Ovary (tissue), 9 donors: ENCODE results near the gene SLC4A7. TPM values are rescaled to one million over a fixed set of nuclear protein-coding genes. Genes with fewer than 3 reads are reported as not detected.

Experiments
- DNase-seq, 5 donors: peaks; one replicate each; pipeline ENCODE4 v3.0.0-alpha.2; 2019 to 2020
- H3K27ac ChIP-seq, 2 donors: fragments of 200-600 bp; one replicate each; pipeline versions ENCODE4 v1.5.1 to v1.8.0; 2019 to 2022
- H3K27me3 ChIP-seq: fragments of 200-600 bp; one replicate; pipeline ENCODE4 v1.8.0; 2022
- H3K36me3 ChIP-seq: fragments of 200-600 bp; sonication (generic); one replicate; pipeline ENCODE4 v1.5.1; 2019
- H3K4me1 ChIP-seq: one replicate; pipeline ENCODE4 v1.8.1; 2013; ENCODE audit warnings: mild to moderate bottlenecking, moderate library complexity; ENCODE audit not compliant: insufficient read depth
- H3K4me3 ChIP-seq: fragments of 200-600 bp; sonication (generic); one replicate; pipeline ENCODE4 v1.5.1; 2017
- H3K9me3 ChIP-seq, 2 donors: fragments of 200-600 bp in 1 of 2; sonication (generic) in 1 of 2; one replicate each; pipeline versions ENCODE4 v1.5.1 to v1.8.1; 2013 to 2019; ENCODE audit warnings: mild to moderate bottlenecking in 1 of 2, moderate library complexity in 1 of 2
- EP300 ChIP-seq: sonication (generic); formaldehyde crosslinking; IDR thresholded peaks from one replicate; pipeline ENCODE4 v1.6.1; 2017; ENCODE audit warnings: antibody characterized with exemption
- POLR2A ChIP-seq: fragments of 450-650 bp; IDR thresholded peaks from one replicate; pipeline ENCODE4 v1.6.1; 2017; ENCODE audit warnings: antibody characterized with exemption, mild to moderate bottlenecking, moderate library complexity
- WGBS, 3 donors: extraction: QIAGEN DNeasy Blood & Tissue Kit in 1 of 3; methylation state at CpG; one replicate each; pipeline versions ENCODE4 v1.1.5 to v1.1.7; 2013 to 2017; 5-methylcytosine and 5-hydroxymethylcytosine counted together
- intact Hi-C, 4 donors: fragments of 100-400 bp; cut with DNase I; formaldehyde crosslinking; loops; one replicate each; pipeline versions ENCODE4 v1.11.0 to v1.15.1; 2022 to 2023
- polyA plus RNA-seq, 2 donors: library from polyadenylated mRNA; stranded (reverse); fragments of 200-250 nt in 1 of 2; fragments of 350-450 nt in 1 of 2; fragmentation: Illumina TruSeq in 1 of 2; extraction: RNeasy Lipid Tissue Mini Kit (QIAGEN cat#74804) in 1 of 2; gene quantifications; one replicate each; pipeline ENCODE4 v1.2.3, GENCODE V29; 2013 to 2014
- total RNA-seq, 7 donors: library from RNA; depleted of rRNA in 2 of 7; stranded (reverse); fragments of >200 nt in 2 of 7; fragmentation: NEBNext Ultra II Directional in 3 of 7; extraction: Animal tissue kit (Norgen Biotek cat#: 25700) in 3 of 7; gene quantifications; one replicate each; pipeline versions ENCODE4 v1.1.0 to v1.2.4, GENCODE V29; 2016 to 2023
- TF ChIP-seq, protein P1 (sequence below), 3 donors: fragments of 450-650 bp in 2 of 3; fragments of 200-600 bp in 1 of 3; IDR thresholded peaks; one replicate each; pipeline versions ENCODE4 v1.5.1 to v1.8.0; 2016 to 2022; ENCODE audit warnings: antibody characterized with exemption in 3 of 3, mild to moderate bottlenecking in 1 of 3
- donor health status: DM: no; HTN: no; CAD: no; lungs with moderate emphysema.
- donor health status: DM: no; HTN: no; CAD: no.
- donor health status: Bipolar disorder and iron deficiency.
- donor health status: DM: yes; HTN: yes; CAD: no.
- donor health status: DM: no; HTN: no; CAD: no.
- donor health status: DM: yes; HTN: yes; CAD: no.

Gene SLC4A7
- total and polyA plus RNA-seq, 9 donors: 4.5 to 26.7 (median 22.7) TPM

DNA sequence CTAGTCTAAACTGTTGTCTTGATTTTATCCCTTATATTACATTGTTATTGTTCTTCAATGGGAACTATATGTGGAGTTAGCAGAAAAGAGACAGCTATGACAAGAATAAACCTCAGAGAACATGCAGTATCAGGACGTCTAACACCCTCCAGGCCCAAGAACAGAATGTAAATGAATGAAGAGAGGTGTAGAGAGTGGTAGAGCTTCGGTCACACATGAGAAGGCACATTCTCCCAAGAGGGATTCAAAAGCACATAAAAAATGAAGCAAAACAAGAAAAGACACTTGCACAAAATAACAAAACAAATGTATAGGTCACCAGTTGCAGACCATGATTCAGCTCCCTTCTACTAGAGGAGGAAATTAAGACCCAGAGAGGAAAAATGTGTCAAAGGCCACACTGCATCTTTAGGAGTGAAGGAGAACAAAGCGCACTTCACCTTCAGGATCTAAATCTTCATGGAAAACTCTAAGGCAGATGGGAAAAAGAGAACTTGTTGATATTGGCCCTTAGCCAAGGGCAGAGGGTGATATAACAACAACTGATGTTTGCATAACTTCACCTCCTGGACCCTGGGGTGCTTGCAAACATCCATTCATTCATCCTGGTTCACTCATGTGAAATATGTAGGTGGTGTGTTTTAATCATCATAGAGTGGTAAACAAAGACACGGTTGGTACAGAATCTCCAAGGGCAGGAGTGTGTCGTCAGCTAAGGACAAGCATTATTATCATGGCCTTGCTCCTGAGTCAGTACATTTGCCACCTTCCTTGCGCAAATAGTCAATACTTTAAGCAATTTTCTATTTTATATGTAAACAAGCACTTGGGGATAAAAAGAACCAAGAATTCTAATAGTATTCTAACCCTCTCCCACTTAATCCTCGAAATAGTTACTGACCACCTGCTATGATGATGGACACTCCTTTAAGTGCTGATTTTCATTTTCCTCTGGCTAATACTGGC lies 123.8 kb downstream of the SLC4A7 start:
- WGBS, 3 donors: 45 to 57% (median 52%) methylated on average over 7 of the region's 7 CpGs
- no peak overlapping the region for H3K27ac ChIP-seq
- intact Hi-C loops: no loop called here

DNA sequence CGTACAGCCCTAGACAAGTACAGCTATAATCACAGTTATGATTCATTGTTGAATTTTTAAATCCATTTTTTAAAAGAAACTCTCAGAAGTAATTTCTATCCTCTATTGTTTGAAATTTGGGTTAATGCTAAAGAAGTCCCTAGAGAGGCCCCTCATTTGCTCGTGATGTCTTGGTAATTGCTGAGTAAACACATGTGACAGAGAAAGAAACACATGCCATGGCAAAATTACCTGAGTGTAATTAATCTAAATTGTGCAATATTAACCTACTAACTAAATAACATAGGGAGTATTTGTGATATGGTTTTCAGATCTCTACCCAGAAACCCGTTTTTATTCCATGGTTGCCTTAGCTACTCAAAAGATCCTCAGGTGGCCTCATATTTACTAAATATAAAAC lies 125.8 kb downstream of the SLC4A7 start:
- Histone ChIP-seq H3K4me3 (no peak overlapping the region), H3K27ac (no peak overlapping the region), H3K36me3 (no peaks in the 10 kb centered on the region), H3K9me3 (no peaks in the 10 kb centered on the region), H3K27me3 (no peaks in the 10 kb centered on the region), H3K4me1 (peaks cover 3% of the 10 kb centered on the region)
- 87 to 93% (median 90%) methylated on average over 3 of the region's 3 CpGs for whole genome bisulfite sequencing, 3 donors
- TF ChIP-seq POLR2A: no peak
- TF ChIP-seq, protein P1, sequence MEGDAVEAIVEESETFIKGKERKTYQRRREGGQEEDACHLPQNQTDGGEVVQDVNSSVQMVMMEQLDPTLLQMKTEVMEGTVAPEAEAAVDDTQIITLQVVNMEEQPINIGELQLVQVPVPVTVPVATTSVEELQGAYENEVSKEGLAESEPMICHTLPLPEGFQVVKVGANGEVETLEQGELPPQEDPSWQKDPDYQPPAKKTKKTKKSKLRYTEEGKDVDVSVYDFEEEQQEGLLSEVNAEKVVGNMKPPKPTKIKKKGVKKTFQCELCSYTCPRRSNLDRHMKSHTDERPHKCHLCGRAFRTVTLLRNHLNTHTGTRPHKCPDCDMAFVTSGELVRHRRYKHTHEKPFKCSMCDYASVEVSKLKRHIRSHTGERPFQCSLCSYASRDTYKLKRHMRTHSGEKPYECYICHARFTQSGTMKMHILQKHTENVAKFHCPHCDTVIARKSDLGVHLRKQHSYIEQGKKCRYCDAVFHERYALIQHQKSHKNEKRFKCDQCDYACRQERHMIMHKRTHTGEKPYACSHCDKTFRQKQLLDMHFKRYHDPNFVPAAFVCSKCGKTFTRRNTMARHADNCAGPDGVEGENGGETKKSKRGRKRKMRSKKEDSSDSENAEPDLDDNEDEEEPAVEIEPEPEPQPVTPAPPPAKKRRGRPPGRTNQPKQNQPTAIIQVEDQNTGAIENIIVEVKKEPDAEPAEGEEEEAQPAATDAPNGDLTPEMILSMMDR (IDR thresholded peaks at IDR 0.05): no peak
- TF ChIP-seq EP300: no peak
- intact Hi-C loops: no loop called here
- no peak for DNase-seq

More for the DNA sequence above, 123.8 kb downstream of the SLC4A7 start:
- no peaks in the 10 kb centered on the region for H3K27me3 ChIP-seq
- TF ChIP-seq EP300 (no peak), POLR2A (no peak)
- TF ChIP-seq, protein P1 (IDR thresholded peaks at IDR 0.05): no peak
- H3K36me3 ChIP-seq: no peaks in the 10 kb centered on the region
- no peaks in the 10 kb centered on the region for H3K9me3 ChIP-seq
- DNase-seq: no peak
- H3K4me3 ChIP-seq: no peak overlapping the region
- peaks cover 3% of the 10 kb centered on the region for H3K4me1 ChIP-seq

DNA sequence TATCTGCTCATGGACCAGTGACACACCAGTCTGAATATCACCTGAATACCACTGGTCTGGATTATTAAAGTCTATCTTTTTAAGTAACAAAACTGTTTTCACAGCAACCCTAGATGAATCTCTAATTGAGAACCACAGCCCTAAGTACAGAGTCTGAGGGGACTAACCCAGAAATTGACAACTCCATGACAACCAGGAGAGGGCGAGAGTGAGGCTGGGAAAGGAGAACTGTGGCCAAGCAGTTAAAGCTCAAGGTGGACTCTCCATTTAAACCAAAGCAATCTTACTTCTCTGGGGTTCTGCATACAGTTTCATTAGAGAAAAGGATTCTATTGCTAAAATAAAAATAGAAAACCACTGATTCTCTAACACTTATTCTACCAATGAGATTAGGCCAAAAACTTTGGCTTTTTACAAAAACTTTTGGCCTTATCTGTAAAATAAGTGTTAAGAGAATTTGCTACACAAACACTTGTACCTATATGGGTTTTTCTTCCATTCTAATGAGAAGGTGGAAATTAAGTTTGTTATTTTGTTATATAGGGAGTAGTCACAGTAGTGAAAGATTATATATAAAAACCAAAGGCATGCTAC lies 126.4 kb downstream of the SLC4A7 start:
- peak in 1 of 5 donors; percentile 34 for DNase-seq
- H3K27me3 ChIP-seq: no peaks in the 10 kb centered on the region
- no peak for TF ChIP-seq POLR2A
- TF ChIP-seq, protein P1 (IDR thresholded peaks at IDR 0.05): no peak
- no peak for TF ChIP-seq EP300
- intact Hi-C loops: no loop called here
- H3K36me3 ChIP-seq: no peaks in the 10 kb centered on the region
- H3K27ac ChIP-seq: no peak overlapping the region
- H3K9me3 ChIP-seq: no peaks in the 10 kb centered on the region
- 45 to 85% (median 57%) methylated on average over 1 of the region's 1 CpG for WGBS, 3 donors
- H3K4me3 ChIP-seq: no peak overlapping the region
- peaks cover 3% of the 10 kb centered on the region for H3K4me1 ChIP-seq

DNA sequence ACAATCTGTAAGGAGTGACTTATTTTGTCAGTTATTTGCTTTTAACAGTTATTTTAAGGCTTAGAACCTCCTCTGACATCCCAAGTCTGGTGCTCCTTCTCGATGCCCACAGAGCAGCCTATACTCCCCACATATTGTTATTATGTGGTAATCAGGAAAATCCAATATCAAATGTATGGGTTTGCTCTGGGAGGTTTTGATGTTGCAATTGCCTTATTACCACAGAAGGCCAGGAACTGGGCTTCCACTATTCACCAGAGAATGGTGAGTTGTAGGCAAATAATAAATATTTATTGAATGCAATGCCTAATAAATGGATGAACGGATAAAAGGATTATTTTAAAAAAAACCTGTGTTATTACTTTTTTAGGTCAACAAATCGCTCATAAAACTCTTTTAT lies 127.2 kb downstream of the SLC4A7 start:
- Histone ChIP-seq H3K4me1 (peaks cover 3% of the 10 kb centered on the region), H3K4me3 (no peak overlapping the region), H3K27me3 (no peaks in the 10 kb centered on the region), H3K9me3 (no peaks in the 10 kb centered on the region), H3K27ac (no peak overlapping the region), H3K36me3 (no peaks in the 10 kb centered on the region)
- TF ChIP-seq, protein P1 (IDR thresholded peaks at IDR 0.05): no peak
- TF ChIP-seq POLR2A (no peak), EP300 (no peak)
- intact Hi-C loops: no loop called here
- no peak for DNase-seq
- 91 to 92% (median 91%) methylated on average over 3 of the region's 3 CpGs for WGBS, 3 donors
